Thoracic aorta (tissue), 2 donors: ENCODE results near the gene GARIN5B. TPM values are rescaled to one million over a fixed set of nuclear protein-coding genes. Genes with fewer than 3 reads are reported as not detected.
"Not testable (repeated sequence)": the region's sequence is repeated elsewhere in the genome, so short reads cannot be mapped to it uniquely, and the experiment has no call there.

Experiments used
- ATAC-seq: fragments of 150-250 bp; one replicate; pipeline ENCODE4 v1.8.0; 2017; ENCODE audit warnings: low read depth; ENCODE audit not compliant: insufficient number of reproducible peaks, low FRiP score
- DNase-seq: peaks from one replicate; pipeline ENCODE4 v3.0.0-alpha.2; 2020; ENCODE audit warnings: low spot score
- H3K27ac ChIP-seq, 2 donors: fragments of 200-600 bp; sonication (generic); 1 replicate in 1 of 2; 2 replicates in 1 of 2; pipeline ENCODE4 v1.5.1; 2016; ENCODE audit warnings: mild to moderate bottlenecking in 2 of 2, moderate library complexity in 2 of 2
- H3K27me3 ChIP-seq: fragments of 200-600 bp; sonication (generic); replicated peaks from 2 replicates; pipeline ENCODE4 v1.6.0; 2016; ENCODE audit warnings: mild to moderate bottlenecking; ENCODE audit not compliant: insufficient read depth
- H3K36me3 ChIP-seq: fragments of 200-600 bp; sonication (generic); one replicate; pipeline ENCODE4 v1.5.1; 2016
- H3K4me1 ChIP-seq, 2 donors: fragments of 200-600 bp; sonication (generic); 1 replicate in 1 of 2; 2 replicates in 1 of 2; pipeline versions ENCODE4 v1.5.1 to v1.6.0; 2016; ENCODE audit warnings: low read depth in 2 of 2, mild to moderate bottlenecking in 1 of 2; ENCODE audit not compliant: control insufficient read depth in 1 of 2
- H3K4me3 ChIP-seq: fragments of 200-600 bp; sonication (generic); 2 replicates; pipeline ENCODE4 v1.5.1; 2016; ENCODE audit warnings: mild to moderate bottlenecking
- H3K9me3 ChIP-seq: fragments of 200-600 bp; sonication (generic); 2 replicates; pipeline ENCODE4 v1.5.1; 2016
- CTCF ChIP-seq: fragments of 200-600 bp; sonication (generic); IDR thresholded peaks from one replicate; pipeline ENCODE4 v1.5.1; 2019; ENCODE audit warnings: antibody characterized with exemption
- total RNA-seq, 2 donors: library from RNA; depleted of rRNA; stranded (reverse); fragments of >200 nt; gene quantifications; one replicate each; pipeline versions ENCODE4 v1.1.0 to v1.2.3, GENCODE V29; 2016

The GARIN5B gene
- total RNA-seq, 2 donors from 2014 or later, result not detected

DNA sequence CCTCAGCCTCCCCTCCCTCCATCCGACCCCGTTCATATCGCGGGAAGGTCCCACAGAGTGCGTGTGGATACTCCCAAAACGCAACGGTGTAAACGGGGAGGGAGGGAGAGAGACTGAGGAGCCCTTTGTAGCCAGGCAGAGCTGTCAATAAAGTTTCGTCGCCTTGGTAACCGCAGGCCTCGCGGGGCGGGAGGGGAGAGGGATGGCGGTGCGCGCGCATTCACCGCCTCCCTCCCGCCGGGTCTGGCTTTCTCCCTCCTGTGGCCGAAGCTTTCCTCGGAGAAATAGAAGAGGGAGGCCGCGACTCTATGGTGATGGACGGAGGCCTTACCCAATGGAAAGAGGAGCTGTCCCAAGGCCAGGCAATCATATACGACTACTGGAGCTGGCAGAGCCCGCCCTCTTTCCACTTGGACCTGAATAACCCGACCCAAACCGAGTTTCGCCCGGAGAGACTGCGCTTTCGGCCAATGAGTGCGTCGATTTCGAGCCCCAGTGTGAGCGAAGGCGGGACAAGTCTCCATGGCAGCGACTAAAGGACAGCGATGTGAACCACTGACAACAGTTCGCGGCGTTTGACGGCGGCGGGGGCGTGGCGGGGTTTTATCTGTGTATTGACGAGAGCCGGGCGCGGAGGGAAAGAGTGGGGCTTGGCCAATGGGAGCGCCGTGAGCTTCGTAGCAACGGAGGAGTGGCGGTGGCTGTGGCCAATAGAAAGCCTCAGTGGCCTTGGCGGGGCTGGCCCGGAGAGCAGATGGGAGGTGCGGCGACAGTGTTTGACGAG, 23.8 kb downstream of the GARIN5B start, which contains the start of gene KMT5C:
KMT5C (plus strand) TSS at position 772 of the 784 bp plus-strand sequence. CDS start 2,061 bp downstream, outside the sequence.
- Histone ChIP-seq H3K27ac (peak within 1 kb of the TSS; percentile 79 to 87), H3K36me3 (peaks cover 15% of the 10 kb centered on the region), H3K4me1 (peaks cover 12 to 29% of the 10 kb centered on the region in 2 donors), H3K27me3 (no peaks in the 10 kb centered on the region), H3K9me3 (no peaks in the 10 kb centered on the region), H3K4me3 (peak within 1 kb of the TSS; percentile 85)
- TF ChIP-seq CTCF, result peak; percentile 40
- peak; percentile 100 for DNase-seq
- ATAC-seq, result peak; percentile 98

GRCh38 chr19:55336101-55336500, 27.0 kb downstream of the GARIN5B start:
- no peak for ATAC-seq
- TF ChIP-seq CTCF, result no peak

DNA sequence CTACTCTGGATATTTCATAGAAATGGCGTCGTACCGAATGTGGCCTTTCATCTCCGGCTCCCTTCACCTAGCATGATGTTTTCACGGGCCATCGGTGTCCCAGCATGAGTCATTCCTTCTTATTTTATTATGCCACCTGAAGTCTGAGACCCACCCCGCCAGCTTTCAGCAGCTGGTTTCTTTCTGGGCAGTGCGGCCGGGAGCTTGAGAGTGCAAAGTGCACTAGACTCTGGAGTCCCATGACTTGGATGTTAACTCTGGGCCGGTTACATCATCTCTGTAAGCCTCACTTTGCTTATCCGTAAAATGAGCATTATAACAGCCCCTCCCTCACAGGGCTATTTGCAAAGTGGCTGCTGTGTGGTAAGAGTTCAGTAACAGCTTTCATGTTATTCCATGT, 29.2 kb downstream of the GARIN5B start:
- H3K4me1 ChIP-seq, result peaks cover 0 to 6% of the 10 kb centered on the region in 2 donors
- no peaks in the 10 kb centered on the region for H3K27me3 ChIP-seq
- no peak for TF ChIP-seq CTCF
- DNase-seq, result no peak
- H3K9me3 ChIP-seq, result no peaks in the 10 kb centered on the region
- no peak overlapping the region for H3K27ac ChIP-seq
- no peaks in the 10 kb centered on the region for H3K36me3 ChIP-seq
- H3K4me3 ChIP-seq, result no peak overlapping the region
- ATAC-seq, result no peak

More at GRCh38 chr19:55336101-55336500, 27.0 kb downstream of the GARIN5B start:
- no peaks in the 10 kb centered on the region for H3K9me3 ChIP-seq
- no peaks in the 10 kb centered on the region for H3K27me3 ChIP-seq
- peaks cover 10 to 18% of the 10 kb centered on the region in 2 donors for H3K4me1 ChIP-seq
- H3K4me3 ChIP-seq, result no peak overlapping the region
- no peak overlapping the region for H3K27ac ChIP-seq
- H3K36me3 ChIP-seq, result no peaks in the 10 kb centered on the region
- DNase-seq, result no peak

DNA sequence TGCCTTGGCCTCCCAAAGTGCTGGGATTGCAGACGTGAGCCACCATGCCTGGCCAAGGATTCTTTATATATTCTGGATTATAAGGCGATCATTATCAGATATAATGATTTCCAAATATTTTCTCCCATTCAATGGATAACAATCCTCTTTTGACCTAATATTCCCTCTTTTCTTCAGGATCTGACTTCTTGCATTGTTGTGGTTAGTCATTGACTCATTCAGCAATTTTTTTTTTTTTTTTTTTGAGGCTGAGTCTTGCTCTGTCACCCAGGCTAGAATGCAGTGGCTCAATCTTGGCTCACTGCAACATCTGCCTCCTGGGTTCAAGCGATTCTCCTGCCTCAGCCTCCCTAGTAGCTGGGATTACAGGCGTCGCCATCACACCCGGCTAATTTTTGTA, 33.3 kb downstream of the GARIN5B start:
- not testable (repeated sequence) for H3K36me3 ChIP-seq, H3K27me3 ChIP-seq, H3K9me3 ChIP-seq, H3K27ac ChIP-seq, DNase-seq, ATAC-seq, H3K4me3 ChIP-seq, H3K4me1 ChIP-seq

DNA sequence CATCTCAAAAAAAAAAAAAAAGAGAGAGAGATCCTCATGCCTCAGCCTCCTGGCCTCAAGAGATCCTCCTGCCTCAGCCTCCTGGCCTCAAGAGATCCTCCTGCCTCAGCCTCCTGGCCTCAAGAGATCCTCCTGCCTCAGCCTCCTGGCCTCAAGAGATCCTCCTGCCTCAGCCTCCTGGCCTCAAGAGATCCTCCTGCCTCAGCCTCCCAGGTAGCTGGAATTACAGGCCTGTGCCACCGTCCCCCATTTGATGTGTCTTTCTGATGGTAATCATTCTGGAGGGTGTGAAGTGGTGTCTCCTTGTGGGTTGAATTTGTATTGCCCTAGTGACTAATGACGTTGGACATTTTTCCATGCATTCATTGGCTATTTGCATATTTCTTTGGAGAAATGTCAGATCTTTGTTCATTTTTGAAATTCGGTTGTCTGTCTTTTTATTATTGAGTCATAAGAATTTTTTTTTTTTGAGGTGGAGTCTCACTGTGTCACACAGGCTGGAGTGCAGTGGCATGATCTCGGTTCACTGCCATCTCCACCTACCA, 34.2 kb downstream of the GARIN5B start:
- H3K27ac ChIP-seq, H3K4me1 ChIP-seq, H3K27me3 ChIP-seq, DNase-seq, H3K4me3 ChIP-seq, ATAC-seq, H3K9me3 ChIP-seq, H3K36me3 ChIP-seq: not testable (repeated sequence)

GRCh38 chr19:55325172-55325571, 37.9 kb downstream of the GARIN5B start, which contains the start of gene TMEM150B:
TSS of gene TMEM150B (minus strand) at chr19:55325341. CDS start at chr19:55321036, 4,305 bp downstream.
- no peaks in the 10 kb centered on the region for H3K27me3 ChIP-seq
- H3K4me3 ChIP-seq, result peak within 1 kb of the TSS; percentile 32
- ATAC-seq, result no peak
- TF ChIP-seq CTCF, result no peak
- no peaks in the 10 kb centered on the region for H3K36me3 ChIP-seq
- H3K9me3 ChIP-seq, result no peaks in the 10 kb centered on the region
- H3K4me1 ChIP-seq, result peaks cover 0 to 3% of the 10 kb centered on the region in 2 donors
- peak within 1 kb of the TSS in 1 of 2 donors; percentile 12 for H3K27ac ChIP-seq
- DNase-seq, result no peak
